Thoracic aorta (tissue), 2 donors: ENCODE results near the gene ADCY9. TPM values are rescaled to one million over a fixed set of nuclear protein-coding genes. Genes with fewer than 3 reads are reported as not detected.

Experiments
- ATAC-seq: fragments of 150-250 bp; one replicate; pipeline ENCODE4 v1.8.0; 2017; ENCODE audit warnings: low read depth; ENCODE audit not compliant: insufficient number of reproducible peaks, low FRiP score
- DNase-seq: peaks from one replicate; pipeline ENCODE4 v3.0.0-alpha.2; 2020; ENCODE audit warnings: low spot score
- H3K27ac ChIP-seq, 2 donors: fragments of 200-600 bp; sonication (generic); 1 replicate in 1 of 2; 2 replicates in 1 of 2; pipeline ENCODE4 v1.5.1; 2016; ENCODE audit warnings: mild to moderate bottlenecking in 2 of 2, moderate library complexity in 2 of 2
- H3K27me3 ChIP-seq: fragments of 200-600 bp; sonication (generic); replicated peaks from 2 replicates; pipeline ENCODE4 v1.6.0; 2016; ENCODE audit warnings: mild to moderate bottlenecking; ENCODE audit not compliant: insufficient read depth
- H3K36me3 ChIP-seq: fragments of 200-600 bp; sonication (generic); one replicate; pipeline ENCODE4 v1.5.1; 2016
- H3K4me1 ChIP-seq, 2 donors: fragments of 200-600 bp; sonication (generic); 1 replicate in 1 of 2; 2 replicates in 1 of 2; pipeline versions ENCODE4 v1.5.1 to v1.6.0; 2016; ENCODE audit warnings: low read depth in 2 of 2, mild to moderate bottlenecking in 1 of 2; ENCODE audit not compliant: control insufficient read depth in 1 of 2
- H3K4me3 ChIP-seq: fragments of 200-600 bp; sonication (generic); 2 replicates; pipeline ENCODE4 v1.5.1; 2016; ENCODE audit warnings: mild to moderate bottlenecking
- H3K9me3 ChIP-seq: fragments of 200-600 bp; sonication (generic); 2 replicates; pipeline ENCODE4 v1.5.1; 2016
- total RNA-seq, 2 donors: library from RNA; depleted of rRNA; stranded (reverse); fragments of >200 nt; gene quantifications; one replicate each; pipeline versions ENCODE4 v1.1.0 to v1.2.3, GENCODE V29; 2016
- TF ChIP-seq, protein P1 (sequence below): fragments of 200-600 bp; sonication (generic); IDR thresholded peaks from one replicate; pipeline ENCODE4 v1.5.1; 2019; ENCODE audit warnings: antibody characterized with exemption

The ADCY9 gene
- total RNA-seq, 2 donors from 2014 or later: 44.1 to 83.8 TPM

DNA sequence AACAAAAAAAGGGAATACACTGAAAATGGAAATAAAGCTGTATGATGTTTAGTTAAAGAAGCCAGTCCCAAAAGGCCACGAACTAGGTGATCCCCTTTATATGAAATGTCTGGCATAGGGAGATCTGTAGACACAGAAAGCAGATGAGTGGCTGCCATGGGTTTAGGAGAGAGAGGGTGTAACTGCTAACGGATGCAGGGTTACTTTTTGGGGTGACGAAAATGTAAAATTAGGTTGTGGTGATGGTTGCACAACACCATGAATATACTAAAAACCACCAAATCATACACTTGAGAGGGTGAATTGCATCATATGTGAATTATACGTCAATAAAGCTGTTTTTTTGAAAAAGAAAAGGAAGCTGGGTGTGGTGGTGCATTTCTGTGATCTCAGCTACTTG, 99.6 kb downstream of the ADCY9 start:
- TF ChIP-seq, protein P1, sequence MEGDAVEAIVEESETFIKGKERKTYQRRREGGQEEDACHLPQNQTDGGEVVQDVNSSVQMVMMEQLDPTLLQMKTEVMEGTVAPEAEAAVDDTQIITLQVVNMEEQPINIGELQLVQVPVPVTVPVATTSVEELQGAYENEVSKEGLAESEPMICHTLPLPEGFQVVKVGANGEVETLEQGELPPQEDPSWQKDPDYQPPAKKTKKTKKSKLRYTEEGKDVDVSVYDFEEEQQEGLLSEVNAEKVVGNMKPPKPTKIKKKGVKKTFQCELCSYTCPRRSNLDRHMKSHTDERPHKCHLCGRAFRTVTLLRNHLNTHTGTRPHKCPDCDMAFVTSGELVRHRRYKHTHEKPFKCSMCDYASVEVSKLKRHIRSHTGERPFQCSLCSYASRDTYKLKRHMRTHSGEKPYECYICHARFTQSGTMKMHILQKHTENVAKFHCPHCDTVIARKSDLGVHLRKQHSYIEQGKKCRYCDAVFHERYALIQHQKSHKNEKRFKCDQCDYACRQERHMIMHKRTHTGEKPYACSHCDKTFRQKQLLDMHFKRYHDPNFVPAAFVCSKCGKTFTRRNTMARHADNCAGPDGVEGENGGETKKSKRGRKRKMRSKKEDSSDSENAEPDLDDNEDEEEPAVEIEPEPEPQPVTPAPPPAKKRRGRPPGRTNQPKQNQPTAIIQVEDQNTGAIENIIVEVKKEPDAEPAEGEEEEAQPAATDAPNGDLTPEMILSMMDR: no peak
- DNase-seq (no peak), ATAC-seq (no peak)
- Histone ChIP-seq H3K27me3 (no peaks in the 10 kb centered on the region), H3K36me3 (no peaks in the 10 kb centered on the region), H3K9me3 (no peaks in the 10 kb centered on the region), H3K27ac (no peak overlapping the region), H3K4me1 (peaks cover 21 to 47% of the 10 kb centered on the region in 2 donors), H3K4me3 (no peak overlapping the region)

DNA sequence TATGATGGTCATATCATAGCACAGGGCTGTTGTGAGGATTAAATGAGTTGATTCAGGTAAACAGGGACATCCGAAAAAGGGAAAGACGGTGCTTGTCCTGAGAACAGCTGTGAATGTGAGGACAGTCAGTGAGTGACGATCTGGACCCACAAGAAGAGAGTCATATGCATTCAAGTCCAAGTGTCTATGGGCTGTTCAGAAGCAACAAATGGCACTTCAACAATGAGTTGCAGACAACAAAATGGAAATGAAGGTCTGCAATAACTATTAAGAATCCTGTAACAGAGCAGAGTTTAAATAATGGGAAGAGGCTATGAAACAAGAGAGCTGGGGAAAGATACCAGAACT, 100.3 kb downstream of the ADCY9 start:
- H3K9me3 ChIP-seq: no peaks in the 10 kb centered on the region
- ATAC-seq (no peak), DNase-seq (no peak)
- H3K27ac ChIP-seq: no peak overlapping the region
- no peaks in the 10 kb centered on the region for H3K27me3 ChIP-seq
- no peak overlapping the region for H3K4me3 ChIP-seq
- H3K4me1 ChIP-seq: peaks cover 21 to 50% of the 10 kb centered on the region in 2 donors
- TF ChIP-seq, protein P1: no peak
- no peaks in the 10 kb centered on the region for H3K36me3 ChIP-seq

DNA sequence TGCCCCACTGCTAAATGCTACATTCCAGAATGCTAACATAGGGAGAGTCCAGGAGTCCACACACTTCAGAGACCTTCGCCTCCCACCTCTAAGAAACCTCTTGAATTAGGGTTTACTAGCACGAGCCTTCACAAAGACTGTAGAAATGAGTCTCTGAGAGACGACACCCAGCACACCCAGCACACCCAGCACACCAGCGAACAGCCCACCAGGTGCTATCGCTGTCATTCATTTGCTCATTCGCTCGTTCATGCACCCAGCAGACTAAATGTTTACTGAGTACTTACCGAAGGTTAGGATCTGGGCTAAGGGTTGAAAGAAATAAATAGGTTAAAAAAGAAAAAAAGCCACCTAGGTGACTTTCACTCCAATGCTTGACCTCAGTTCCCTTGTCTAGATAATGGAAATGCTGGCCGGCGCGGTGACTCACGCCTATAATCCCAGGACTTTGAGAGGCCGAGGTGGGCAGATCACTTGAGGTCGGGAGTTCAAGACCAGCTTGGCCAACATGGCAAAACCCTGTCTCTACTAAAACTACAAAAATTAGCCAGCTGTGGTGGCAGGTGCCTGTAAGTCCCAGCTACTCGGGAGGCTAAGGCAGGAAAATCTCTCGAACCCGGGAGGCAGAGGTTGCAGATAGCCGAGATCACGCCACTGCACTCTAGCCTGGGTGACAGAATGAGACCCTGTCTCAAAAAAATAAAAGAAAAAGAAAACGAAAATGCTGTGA, 100.8 kb downstream of the ADCY9 start:
- DNase-seq (no peak), ATAC-seq (no peak)
- Histone ChIP-seq H3K36me3 (no peaks in the 10 kb centered on the region), H3K27ac (peak overlapping the region in 1 of 2 donors; percentile 85), H3K27me3 (no peaks in the 10 kb centered on the region), H3K4me3 (no peak overlapping the region), H3K9me3 (no peaks in the 10 kb centered on the region), H3K4me1 (peaks cover 19 to 54% of the 10 kb centered on the region in 2 donors)
- TF ChIP-seq, protein P1: no peak

DNA sequence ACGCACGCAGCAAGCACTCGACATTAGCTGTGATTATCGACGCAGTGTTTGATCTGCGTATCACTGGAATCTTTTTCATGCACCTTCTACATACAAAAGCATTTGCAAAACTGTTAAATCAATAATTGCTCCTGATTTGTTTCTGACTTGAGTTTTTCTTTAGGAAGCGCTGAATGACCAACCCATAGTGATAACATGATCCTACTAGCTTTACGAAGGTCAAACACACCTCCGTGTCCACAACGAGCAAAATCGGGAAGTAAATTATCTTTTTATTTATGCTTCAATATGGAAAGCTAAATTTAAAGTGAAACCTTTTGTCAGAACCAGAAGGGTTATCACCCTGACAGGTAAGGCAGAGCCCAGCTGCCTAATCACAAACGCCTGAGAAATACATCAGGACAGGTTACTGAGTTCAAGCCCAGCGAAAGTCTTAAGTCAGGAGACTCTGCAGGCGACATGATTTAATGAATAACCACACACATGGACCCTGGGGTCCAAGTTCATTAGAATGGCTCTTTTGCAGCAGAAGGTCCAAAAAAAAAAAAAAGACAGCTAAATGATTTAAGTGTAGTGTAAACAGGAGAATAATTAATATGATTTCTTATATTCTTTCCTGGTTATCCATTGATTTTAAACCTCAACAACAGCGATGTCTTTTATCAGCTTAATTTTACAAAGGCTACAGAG, 104.2 kb downstream of the ADCY9 start:
- Histone ChIP-seq H3K36me3 (no peaks in the 10 kb centered on the region), H3K27ac (no peak overlapping the region), H3K27me3 (no peaks in the 10 kb centered on the region), H3K4me1 (peaks cover 10 to 31% of the 10 kb centered on the region in 2 donors), H3K4me3 (no peak overlapping the region), H3K9me3 (no peaks in the 10 kb centered on the region)
- ATAC-seq (no peak), DNase-seq (no peak)
- TF ChIP-seq, protein P1: no peak

DNA sequence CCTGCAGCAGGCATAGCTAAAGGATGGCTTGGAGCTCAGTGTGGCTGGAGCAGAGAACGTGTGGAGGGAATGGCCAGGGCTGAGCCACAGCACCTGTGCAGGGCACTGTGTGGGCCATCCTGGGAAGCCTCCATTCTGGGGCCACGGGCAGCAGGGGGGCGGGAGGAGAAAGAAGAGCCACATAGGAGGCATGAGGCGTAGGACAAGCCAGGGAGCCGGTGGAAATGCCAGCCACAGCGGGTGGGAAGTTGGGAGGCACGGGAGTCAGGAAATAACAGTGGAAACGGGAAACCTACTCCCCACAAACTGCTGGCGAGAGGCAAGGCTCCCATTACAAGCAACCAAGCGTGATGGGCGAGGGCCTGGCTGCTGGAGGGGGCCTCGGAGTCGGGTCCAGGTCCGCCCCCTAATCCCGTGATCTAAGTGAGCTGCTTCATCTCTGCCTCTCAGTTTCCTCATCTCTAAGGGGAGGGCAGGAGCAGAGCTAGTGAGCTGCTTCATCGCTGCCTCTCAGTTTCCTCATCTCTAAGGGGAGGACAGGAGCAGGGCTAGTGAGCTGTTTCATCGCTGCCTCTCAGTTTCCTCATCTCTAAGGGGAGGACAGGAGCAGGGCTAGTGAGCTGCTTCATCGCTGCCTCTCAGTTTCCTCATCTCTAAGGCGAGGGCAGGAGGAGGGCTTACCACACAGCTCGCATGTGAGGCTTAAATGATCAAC, 104.9 kb downstream of the ADCY9 start:
- TF ChIP-seq, protein P1: no peak
- ATAC-seq (no peak), DNase-seq (no peak)
- no peaks in the 10 kb centered on the region for H3K27me3 ChIP-seq
- H3K9me3 ChIP-seq: no peaks in the 10 kb centered on the region
- H3K4me1 ChIP-seq: peaks cover 10 to 31% of the 10 kb centered on the region in 2 donors
- H3K36me3 ChIP-seq: no peaks in the 10 kb centered on the region
- H3K4me3 ChIP-seq: no peak overlapping the region
- H3K27ac ChIP-seq: no peak overlapping the region
